NCI-H446 (cell line): Measurements from ENCODE around the gene C1QTNF3.

Source experiments
- DNase-seq, 2 experiments: peaks; one replicate each; lab custom pipeline; 2025; lab: John Stamatoyannopoulos, UW

Gene C1QTNF3

GRCh38 chr5:33999978-34000377 is 43.0 kb downstream of the C1QTNF3 start:
- no peak for DNase-seq

- DNase-seq, result peak; percentile 89 to 93
Measured at GRCh38 chr5:33997331-33997983, 45.6 kb downstream of the C1QTNF3 start.

- DNase-seq, result no peak
Measured at GRCh38 chr5:33995865-33996264, 47.1 kb downstream of the C1QTNF3 start.

DNA sequence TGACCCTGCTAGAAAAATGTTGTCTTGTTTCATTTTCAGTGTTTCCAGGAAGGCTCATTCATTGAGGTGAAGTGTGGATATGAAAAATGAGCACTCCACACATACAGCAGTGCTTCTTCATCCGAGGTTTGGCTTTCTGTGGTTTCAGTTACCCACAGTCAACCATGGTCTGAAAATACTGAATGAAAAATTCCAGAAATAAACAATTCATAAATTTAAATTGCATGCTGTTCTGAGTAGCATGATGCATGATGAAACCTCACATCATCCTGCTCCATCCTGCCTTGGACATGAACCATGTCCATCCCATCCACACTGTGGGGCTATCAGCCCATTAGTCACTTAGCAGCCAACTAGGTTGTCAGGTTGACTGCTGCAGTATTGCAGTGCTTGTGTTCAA is 48.2 kb downstream of the C1QTNF3 start:
- DNase-seq, result peak in 1 of 2 experiments; percentile 17

DNA sequence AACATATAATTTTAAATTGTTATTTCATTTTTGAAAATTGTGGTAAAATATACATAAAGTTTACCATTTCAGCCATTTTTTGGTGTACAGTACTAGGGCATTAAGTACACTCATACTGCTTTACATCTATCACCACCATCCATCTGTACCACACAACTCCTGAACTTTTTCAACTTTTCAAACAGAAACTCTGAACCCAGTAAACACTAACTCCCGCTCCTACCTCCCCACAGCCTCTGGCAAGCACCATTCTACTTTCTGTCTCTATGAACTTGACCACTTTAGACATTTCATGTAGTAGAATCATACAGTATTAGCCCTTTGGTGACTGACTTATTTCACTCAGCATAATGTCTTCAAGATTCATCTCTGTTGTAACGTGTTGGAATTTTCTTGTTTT is 50.1 kb downstream of the C1QTNF3 start:
- DNase-seq, result no peak

GRCh38 chr5:33985447-33985846 is 57.6 kb downstream of the C1QTNF3 start:
- no peak for DNase-seq

- DNase-seq, result no peak
Measured at GRCh38 chr5:33984671-33985124, 58.3 kb downstream of the C1QTNF3 start, which contains the start of gene SLC45A2. TSS of gene SLC45A2 (minus strand) at chr5:33984693. CDS start at chr5:33984583, 110 bp downstream.

DNA sequence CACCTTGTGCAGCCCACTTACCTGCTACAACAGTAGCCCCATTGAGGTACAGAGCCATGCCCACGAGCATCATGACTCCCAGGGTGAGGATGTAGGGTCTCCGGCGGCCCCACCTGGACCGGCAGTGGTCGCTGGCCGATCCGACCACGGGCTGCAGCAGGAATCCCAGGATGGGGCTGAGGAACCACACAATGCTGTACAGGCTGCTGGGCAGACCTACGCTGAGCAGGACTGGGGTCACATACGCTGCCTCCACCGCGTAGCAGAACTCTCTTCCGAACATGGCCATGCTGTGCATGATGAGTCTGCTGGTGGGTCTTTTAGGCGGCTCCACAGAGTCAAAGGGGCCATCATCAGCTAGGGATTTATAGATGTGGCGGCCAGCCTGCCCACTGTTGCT is 58.8 kb downstream of the C1QTNF3 start:
- no peak for DNase-seq

DNA sequence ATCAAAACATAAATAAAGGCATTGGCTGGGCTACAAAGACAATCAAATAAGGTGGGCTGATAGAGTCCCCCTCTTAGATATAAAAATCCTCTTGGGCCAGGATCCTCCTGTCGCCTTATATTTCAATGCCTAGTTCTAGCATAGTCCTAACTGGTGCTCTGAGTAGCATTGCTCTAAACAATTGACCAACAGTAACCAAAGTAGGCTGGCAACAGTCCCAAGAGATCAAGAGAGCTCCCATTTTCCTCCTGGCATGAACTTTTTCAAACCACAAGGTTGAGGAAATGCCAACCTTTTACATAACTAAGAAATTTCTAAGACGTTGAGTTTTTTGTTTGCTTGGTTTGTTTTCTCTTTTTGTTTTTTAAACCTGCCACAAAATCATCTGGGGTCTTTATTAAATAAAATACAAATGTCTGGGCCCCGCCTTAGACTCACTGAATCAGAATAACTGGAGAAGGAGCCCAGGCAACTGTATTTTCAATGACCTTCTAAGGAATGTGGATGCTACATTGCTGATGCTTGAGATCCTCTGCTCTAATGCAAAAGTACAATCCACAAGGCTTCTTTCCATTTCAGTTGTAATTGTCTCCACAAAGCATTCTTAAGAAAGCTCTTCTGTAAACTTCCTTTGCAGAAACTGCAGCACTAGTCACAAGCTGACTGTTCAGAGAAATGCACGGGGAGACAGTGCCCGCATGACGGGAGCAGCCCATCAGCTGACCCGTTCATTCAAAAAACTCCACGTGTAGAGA is 61.4 kb downstream of the C1QTNF3 start:
- DNase-seq, result no peak

- no peak for DNase-seq
Measured at GRCh38 chr5:33980030-33980429, 63.0 kb downstream of the C1QTNF3 start.

- no peak for DNase-seq
Measured at GRCh38 chr5:33978306-33978705, 64.7 kb downstream of the C1QTNF3 start.

- no peak for DNase-seq
Measured at GRCh38 chr5:33976307-33976706, 66.7 kb downstream of the C1QTNF3 start.

GRCh38 chr5:33975852-33976251 is 67.2 kb downstream of the C1QTNF3 start:
- no peak for DNase-seq

GRCh38 chr5:33973271-33973670 is 69.7 kb downstream of the C1QTNF3 start:
- no peak for DNase-seq

DNA sequence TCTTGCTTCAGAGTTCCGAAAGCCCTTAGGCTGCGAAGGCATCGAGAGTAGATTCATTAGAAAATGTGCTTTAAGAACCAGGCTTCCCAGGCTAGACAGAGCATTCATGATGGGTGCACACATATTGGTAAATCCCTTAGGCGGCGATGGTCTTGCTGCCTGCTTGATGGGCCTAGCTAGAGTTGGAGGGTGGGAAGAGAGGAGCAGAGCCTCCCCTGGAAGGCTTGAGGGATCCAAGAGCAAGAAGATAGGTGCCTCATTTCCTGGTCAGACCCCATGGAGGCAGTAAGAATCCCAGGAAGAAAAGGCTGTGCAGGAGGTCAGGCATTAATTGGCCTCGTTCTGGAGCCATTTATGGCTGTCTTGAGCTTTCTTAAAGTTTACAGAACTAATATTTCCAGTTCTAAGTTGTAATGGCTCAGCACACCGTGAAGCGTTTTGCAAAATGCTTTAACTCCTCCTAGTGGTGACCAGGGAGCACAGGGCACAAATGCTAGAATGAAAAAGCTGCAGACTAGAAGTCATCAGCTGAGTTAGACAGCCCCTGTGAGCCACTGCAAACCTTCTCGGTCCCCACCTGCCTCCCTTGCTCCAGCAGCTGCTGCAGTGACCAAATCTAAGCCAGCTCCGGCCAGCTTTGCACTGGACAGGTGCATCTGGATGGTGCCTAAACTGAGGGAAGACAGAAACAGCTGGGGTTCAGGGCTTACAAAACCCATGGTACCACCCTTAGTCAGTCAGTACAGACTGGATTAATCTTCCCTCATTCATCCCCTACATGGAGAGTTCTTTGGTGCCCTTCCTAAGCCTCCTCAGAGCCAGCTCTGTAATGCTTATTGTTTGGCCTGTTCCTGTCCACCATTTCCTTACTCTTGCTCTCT is 73.2 kb downstream of the C1QTNF3 start:
- DNase-seq, result peak; percentile 35 to 64

DNA sequence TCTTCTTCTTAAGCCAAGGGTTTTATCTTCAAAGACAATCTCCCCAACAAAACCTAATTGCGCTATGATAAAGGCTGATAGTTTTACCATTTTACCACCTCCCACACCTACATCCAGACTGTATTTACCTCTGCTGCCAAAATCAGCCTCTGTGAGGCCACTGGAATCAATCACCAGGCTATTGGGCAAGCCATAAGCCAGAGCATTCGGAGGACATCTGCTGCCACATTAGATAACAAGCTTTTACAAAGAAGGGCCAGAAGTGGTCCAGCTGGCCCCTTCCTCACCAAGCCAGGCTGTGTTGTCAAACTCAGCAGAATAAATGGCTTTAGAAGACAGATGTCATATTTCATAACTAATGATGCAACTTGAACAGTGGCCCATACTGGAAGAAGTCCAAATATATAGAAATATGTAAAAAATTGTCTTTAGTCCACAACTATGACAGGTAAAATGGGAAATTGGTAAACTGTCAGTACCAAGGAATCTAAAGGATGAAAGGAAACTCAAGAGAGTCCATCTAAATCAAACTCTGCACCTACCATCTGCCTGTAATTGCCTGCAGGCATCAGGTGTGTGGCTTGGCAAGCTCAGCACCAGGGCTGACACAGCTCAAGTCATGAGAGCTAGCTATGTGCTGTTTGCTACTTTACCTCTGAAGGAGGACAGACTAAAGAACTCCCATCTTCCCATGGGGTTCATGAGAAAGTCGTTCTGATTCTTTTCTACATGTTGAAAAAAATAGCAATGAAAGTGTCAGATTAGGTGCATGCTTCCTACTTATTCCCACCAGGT is 74.6 kb downstream of the C1QTNF3 start:
- DNase-seq, result peak; percentile 91 to 92
